ENCODE data around the gene ACTN3.
"Not testable (repeated sequence)": the region's sequence is repeated elsewhere in the genome, so short reads cannot be mapped to it uniquely, and the experiment has no call there.

- TF ChIP-seq CTCF, POLR2A (IDR thresholded peaks at IDR 0.05): not testable (repeated sequence)
Measured at GRCh38 chr11:66585447-66585846, 38.7 kb downstream of the ACTN3 start.
